ENCODE results near the gene PRAMEF5. TPM values are rescaled to one million over a fixed set of nuclear protein-coding genes. Genes with fewer than 3 reads are reported as not detected.
"Not testable (repeated sequence)": the region's sequence is repeated elsewhere in the genome, so short reads cannot be mapped to it uniquely, and the experiment has no call there.

PRAMEF5 gene
- total RNA-seq, 1 experiment from 2014 or later, result not detected

GRCh38 chr1:13298699-13299098 lies 44.7 kb downstream of the PRAMEF5 start:
- DNase-seq (ENCODE audit: low spot score); H3K4me3 ChIP-seq (ENCODE audit: low read depth, low read length, poor library complexity, severe bottlenecking); intact Hi-C loops (cut with micrococcal nuclease; ENCODE audit: unreplicated experiment); H3K27ac ChIP-seq (ENCODE audit: low read depth, low read length, poor library complexity, severe bottlenecking); BruUV-seq (replicated peaks); POLR2A ChIA-PET (ENCODE audit: low non-redundant PET); H3K4me1 ChIP-seq (ENCODE audit: insufficient read depth, low read length, poor library complexity, severe bottlenecking); CTCF ChIA-PET; H3K9me3 ChIP-seq (ENCODE audit: low read depth, low read length, poor library complexity, severe bottlenecking); H3K27me3 ChIP-seq (replicated peaks; ENCODE audit: insufficient read depth, low read depth, low read length, poor library complexity); H3K36me3 ChIP-seq (ENCODE audit: insufficient read depth, low read length, poor library complexity, severe bottlenecking): not testable (repeated sequence)

DNA sequence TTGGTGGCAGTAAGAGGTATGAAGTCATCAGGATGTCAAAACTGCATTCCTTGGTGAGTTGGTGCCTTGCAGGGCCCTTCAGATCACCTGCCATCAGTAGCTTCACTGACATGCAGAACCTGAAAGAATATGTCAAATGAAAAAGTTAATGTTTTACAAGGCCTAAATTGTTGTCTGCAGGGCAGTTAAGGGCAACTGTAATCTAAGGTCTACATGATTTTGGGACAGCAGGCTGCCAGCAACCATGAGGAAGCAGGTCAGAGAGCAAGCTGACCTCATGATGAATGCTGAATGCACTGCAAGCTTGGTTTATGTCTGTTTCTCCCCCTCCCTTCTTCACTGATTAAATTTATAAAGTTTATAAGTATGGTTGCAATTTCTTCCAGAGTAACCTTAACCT lies 48.2 kb downstream of the PRAMEF5 start:
- BruUV-seq (replicated peaks); H3K4me1 ChIP-seq (ENCODE audit: insufficient read depth, low read length, poor library complexity, severe bottlenecking); H3K27me3 ChIP-seq (replicated peaks; ENCODE audit: insufficient read depth, low read depth, low read length, poor library complexity); H3K4me3 ChIP-seq (ENCODE audit: low read depth, low read length, poor library complexity, severe bottlenecking); DNase-seq (ENCODE audit: low spot score); POLR2A ChIA-PET (ENCODE audit: low non-redundant PET); CTCF ChIA-PET; H3K9me3 ChIP-seq (ENCODE audit: low read depth, low read length, poor library complexity, severe bottlenecking); H3K27ac ChIP-seq (ENCODE audit: low read depth, low read length, poor library complexity, severe bottlenecking); intact Hi-C loops (cut with micrococcal nuclease; ENCODE audit: unreplicated experiment); H3K36me3 ChIP-seq (ENCODE audit: insufficient read depth, low read length, poor library complexity, severe bottlenecking): not testable (repeated sequence)

GRCh38 chr1:13303239-13303638 lies 49.2 kb downstream of the PRAMEF5 start, which contains the start of gene PRAMEF33:
TSS of gene PRAMEF33 (plus strand) at chr1:13303539. CDS start at chr1:13305955, 2,416 bp downstream.
- BruUV-seq (replicated peaks); DNase-seq (ENCODE audit: low spot score); POLR2A ChIA-PET (ENCODE audit: low non-redundant PET); H3K4me1 ChIP-seq (ENCODE audit: insufficient read depth, low read length, poor library complexity, severe bottlenecking); intact Hi-C loops (cut with micrococcal nuclease; ENCODE audit: unreplicated experiment); H3K9me3 ChIP-seq (ENCODE audit: low read depth, low read length, poor library complexity, severe bottlenecking); CTCF ChIA-PET; H3K36me3 ChIP-seq (ENCODE audit: insufficient read depth, low read length, poor library complexity, severe bottlenecking); H3K4me3 ChIP-seq (ENCODE audit: low read depth, low read length, poor library complexity, severe bottlenecking); H3K27ac ChIP-seq (ENCODE audit: low read depth, low read length, poor library complexity, severe bottlenecking); H3K27me3 ChIP-seq (replicated peaks; ENCODE audit: insufficient read depth, low read depth, low read length, poor library complexity): not testable (repeated sequence)

Other genes with a start within 250 kb of the PRAMEF5 start
- gene PRAMEF27, start 197.6 kb upstream of the PRAMEF5 start, total RNA-seq (2021), result not detected in 2 replicates
- gene HNRNPCL3, start 193.4 kb upstream of the PRAMEF5 start, total RNA-seq (2021), result not detected in 2 replicates
- not detected in 2 replicates for gene PRAMEF25, start 183.4 kb upstream of the PRAMEF5 start, total RNA-seq (2021)
- gene HNRNPCL2, start 137.3 kb upstream of the PRAMEF5 start, total RNA-seq (2021), result not detected in 2 replicates
- not detected in 2 replicates for gene PRAMEF26, start 98.2 kb upstream of the PRAMEF5 start, total RNA-seq (2021)
- gene HNRNPCL4, start 88.6 kb upstream of the PRAMEF5 start, total RNA-seq (2021), result not detected in 2 replicates
- not detected in 2 replicates for gene PRAMEF9, start 82.3 kb upstream of the PRAMEF5 start, total RNA-seq (2021)
- 0.21 TPM in 1 of 2 replicates, not detected in the other for gene PRAMEF13, start 52.8 kb upstream of the PRAMEF5 start, total RNA-seq (2021)
- not detected in 2 replicates for gene PRAMEF18, start 28.0 kb upstream of the PRAMEF5 start, total RNA-seq (2021)
- gene PRAMEF8, start 30.9 kb downstream of the PRAMEF5 start, total RNA-seq (2021), result not detected in 2 replicates
- gene PRAMEF33, start 49.3 kb downstream of the PRAMEF5 start, total RNA-seq (2021), result not detected in 2 replicates
- not detected in 2 replicates for gene PRAMEF15, start 61.4 kb downstream of the PRAMEF5 start, total RNA-seq (2021)
- gene PRAMEF14, start 92.9 kb downstream of the PRAMEF5 start, total RNA-seq (2021), result not detected in 2 replicates
- not detected in 2 replicates for gene PRAMEF19, start 117.7 kb downstream of the PRAMEF5 start, total RNA-seq (2021)
- not detected in 2 replicates for gene PRAMEF17, start 135.4 kb downstream of the PRAMEF5 start, total RNA-seq (2021)
- not detected in 2 replicates for gene PRAMEF20, start 156.3 kb downstream of the PRAMEF5 start, total RNA-seq (2021)

All from A673 (cell line).